Parathyroid adenoma (tissue), 2 donors: ENCODE measurements around the gene PROKR2.

Source experiments
- H2AFZ ChIP-seq: fragments of 300-600 bp; sonication (generic); one replicate; pipeline ENCODE4 v1.7.0; 2017; ENCODE audit warnings: antibody characterized with exemption, mild to moderate bottlenecking
- H3K27ac ChIP-seq: fragments of 300-600 bp; sonication (generic); one replicate; pipeline ENCODE4 v1.7.0; 2017
- H3K27me3 ChIP-seq: fragments of 300-600 bp; sonication (generic); one replicate; pipeline ENCODE4 v1.7.0; 2017; ENCODE audit warnings: low read length; ENCODE audit not compliant: control insufficient read depth, insufficient read depth
- H3K36me3 ChIP-seq: fragments of 300-600 bp; sonication (generic); one replicate; pipeline ENCODE4 v1.7.0; 2017; ENCODE audit warnings: low read length; ENCODE audit not compliant: control insufficient read depth, insufficient read depth
- H3K4me1 ChIP-seq: fragments of 300-600 bp; sonication (generic); one replicate; pipeline ENCODE4 v1.7.0; 2017; ENCODE audit warnings: control low read depth
- H3K4me2 ChIP-seq: fragments of 300-600 bp; sonication (generic); one replicate; pipeline ENCODE4 v1.7.0; 2017; ENCODE audit warnings: low read length
- H3K4me3 ChIP-seq: fragments of 300-600 bp; sonication (generic); one replicate; pipeline ENCODE4 v1.7.0; 2017; ENCODE audit warnings: low read depth, low read length
- H3K79me2 ChIP-seq: fragments of 300-600 bp; sonication (generic); one replicate; pipeline ENCODE4 v1.7.0; 2017; ENCODE audit warnings: control low read depth
- H3K9ac ChIP-seq: fragments of 300-600 bp; sonication (generic); one replicate; pipeline ENCODE4 v1.7.0; 2017; ENCODE audit warnings: mild to moderate bottlenecking
- H3K9me3 ChIP-seq: fragments of 300-600 bp; sonication (generic); one replicate; pipeline ENCODE4 v1.7.0; 2017; ENCODE audit warnings: low read length; ENCODE audit not compliant: control insufficient read depth
- CTCF ChIP-seq: fragments of 300-600 bp; sonication (generic); IDR thresholded peaks from one replicate; pipeline ENCODE4 v1.7.0; 2017; ENCODE audit warnings: antibody characterized with exemption, mild to moderate bottlenecking
- donor health status: primary hyperparathyroidism.

Gene PROKR2

DNA sequence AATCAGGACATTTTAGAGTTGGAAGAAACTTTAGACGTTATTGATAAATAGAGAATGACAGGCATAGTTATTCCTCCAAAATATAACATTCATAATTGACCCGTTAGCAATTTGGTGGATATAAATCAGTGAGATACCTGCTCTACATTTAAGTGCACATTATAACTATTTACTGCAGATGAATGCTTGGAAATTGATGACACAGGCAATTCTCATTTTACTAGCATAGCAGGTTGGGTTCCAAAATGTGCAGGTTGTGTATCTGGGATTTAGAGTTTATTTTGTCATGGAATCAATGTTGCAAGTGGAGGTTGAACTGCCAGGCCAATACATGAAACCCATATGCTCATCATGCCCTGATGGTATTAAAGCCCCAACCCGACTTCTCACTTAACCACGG is 44.4 kb upstream of the PROKR2 start:
- Histone ChIP-seq H2AFZ (no peak overlapping the region), H3K4me3 (no peak overlapping the region), H3K4me1 (no peaks in the 10 kb centered on the region), H3K36me3 (no peaks in the 10 kb centered on the region), H3K4me2 (no peak overlapping the region), H3K9ac (no peak overlapping the region), H3K27me3 (no peaks in the 10 kb centered on the region), H3K79me2 (no peaks in the 10 kb centered on the region), H3K9me3 (peaks cover 6% of the 10 kb centered on the region), H3K27ac (no peak overlapping the region)
- no peak for TF ChIP-seq CTCF

GRCh38 chr20:5357946-5358345 is 41.2 kb upstream of the PROKR2 start:
- no peak overlapping the region for H3K4me3 ChIP-seq
- TF ChIP-seq CTCF, result no peak

DNA sequence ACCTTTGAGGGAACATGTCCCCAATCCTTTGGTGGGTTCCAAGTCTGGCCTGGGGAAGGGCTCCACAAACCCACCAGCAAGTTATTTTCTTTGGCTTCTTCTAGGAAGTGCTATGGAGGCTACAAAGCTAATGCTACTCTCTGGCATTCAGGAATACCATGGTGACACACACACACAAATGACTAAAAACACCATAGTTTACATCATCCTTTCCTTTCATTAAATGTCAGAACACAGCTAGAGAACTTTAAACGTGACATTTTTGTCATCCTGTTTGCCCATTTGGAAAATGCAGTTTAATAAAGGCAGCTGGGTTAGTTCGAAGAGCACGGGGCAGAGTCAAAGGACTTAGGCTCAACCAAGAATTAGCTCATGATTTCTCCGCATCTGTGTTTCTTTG is 40.2 kb upstream of the PROKR2 start:
- H3K79me2 ChIP-seq, result no peaks in the 10 kb centered on the region
- H3K9me3 ChIP-seq, result no peaks in the 10 kb centered on the region
- H3K27me3 ChIP-seq, result no peaks in the 10 kb centered on the region
- no peaks in the 10 kb centered on the region for H3K36me3 ChIP-seq
- H3K27ac ChIP-seq, result no peak overlapping the region
- no peaks in the 10 kb centered on the region for H3K4me1 ChIP-seq
- H3K9ac ChIP-seq, result no peak overlapping the region
- H2AFZ ChIP-seq, result no peak overlapping the region
- no peak overlapping the region for H3K4me2 ChIP-seq
- no peak overlapping the region for H3K4me3 ChIP-seq
- no peak for TF ChIP-seq CTCF

More at GRCh38 chr20:5357946-5358345, 41.2 kb upstream of the PROKR2 start:
- Histone ChIP-seq H3K27me3 (no peaks in the 10 kb centered on the region), H3K36me3 (no peaks in the 10 kb centered on the region), H3K79me2 (no peaks in the 10 kb centered on the region), H3K27ac (no peak overlapping the region), H3K4me2 (no peak overlapping the region), H3K9me3 (no peaks in the 10 kb centered on the region), H2AFZ (no peak overlapping the region), H3K9ac (no peak overlapping the region), H3K4me1 (no peaks in the 10 kb centered on the region)

DNA sequence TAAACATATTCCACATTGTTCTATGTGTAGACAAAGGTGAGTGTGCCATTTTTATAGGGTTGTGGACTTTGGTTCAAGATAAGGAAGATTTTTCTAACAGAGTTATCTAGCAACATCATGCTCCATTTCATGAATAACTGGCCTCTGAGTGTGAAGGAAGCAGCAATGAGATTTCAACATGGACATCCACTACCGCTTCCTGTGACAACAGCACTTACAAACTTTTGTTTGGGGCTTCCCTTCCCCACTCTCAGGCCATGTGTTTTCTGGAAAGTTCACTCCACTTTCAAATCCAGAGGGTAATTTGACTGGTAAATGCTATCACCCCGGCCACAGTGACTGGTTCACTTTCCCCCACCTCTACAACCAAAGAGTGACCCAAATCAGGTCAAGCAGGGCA is 38.1 kb upstream of the PROKR2 start:
- Histone ChIP-seq H3K4me3 (no peak overlapping the region), H3K79me2 (no peaks in the 10 kb centered on the region), H3K36me3 (no peaks in the 10 kb centered on the region), H3K4me2 (no peak overlapping the region), H3K9ac (no peak overlapping the region), H3K27me3 (no peaks in the 10 kb centered on the region), H2AFZ (no peak overlapping the region), H3K4me1 (no peaks in the 10 kb centered on the region), H3K9me3 (no peaks in the 10 kb centered on the region), H3K27ac (no peak overlapping the region)
- TF ChIP-seq CTCF, result no peak

DNA sequence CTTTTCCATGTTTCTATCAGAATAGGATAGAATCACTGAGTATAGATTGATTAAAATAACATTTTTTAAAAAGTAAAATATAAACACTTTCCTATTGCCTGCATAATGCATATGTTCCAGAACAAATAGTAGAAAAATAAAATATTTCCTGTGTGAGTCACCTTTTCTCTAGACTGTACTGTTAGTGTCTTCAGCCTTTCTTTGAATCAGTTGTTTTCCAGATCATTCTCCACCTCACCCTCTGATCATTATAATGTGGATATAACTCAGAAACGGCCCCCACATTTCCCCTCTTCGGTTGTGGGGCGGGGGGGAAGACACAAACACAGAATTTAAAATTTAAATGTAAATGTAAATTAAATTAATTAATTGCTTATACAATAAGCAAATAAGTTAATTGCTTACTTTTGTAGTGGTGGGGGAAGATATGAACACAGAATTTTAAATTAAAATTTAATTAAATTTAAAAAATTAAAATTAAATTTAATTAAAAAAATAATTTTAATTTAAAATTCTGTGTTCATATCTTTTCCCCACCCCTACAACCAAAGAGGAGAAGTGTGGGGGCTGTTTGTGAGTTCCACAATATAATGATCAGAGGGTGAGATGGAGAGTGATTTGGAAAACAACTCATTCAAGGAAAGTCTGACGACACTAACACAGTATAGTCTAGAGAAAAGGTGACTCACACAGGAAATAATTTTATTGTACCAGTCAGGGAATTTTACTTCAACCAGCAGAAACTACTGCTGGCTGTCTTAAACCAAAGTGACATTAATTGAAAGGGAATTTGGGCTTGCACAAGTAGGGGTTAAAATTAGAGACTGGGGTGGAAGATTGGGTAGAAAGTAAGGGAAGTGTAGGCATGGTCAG is 37.1 kb upstream of the PROKR2 start:
- TF ChIP-seq CTCF, result no peak
- Histone ChIP-seq H3K9me3 (no peaks in the 10 kb centered on the region), H2AFZ (no peak overlapping the region)

More for the DNA sequence above, 37.1 kb upstream of the PROKR2 start:
- H3K4me2 ChIP-seq, result no peak overlapping the region
- no peaks in the 10 kb centered on the region for H3K36me3 ChIP-seq
- no peaks in the 10 kb centered on the region for H3K27me3 ChIP-seq
- H3K4me1 ChIP-seq, result no peaks in the 10 kb centered on the region
- H3K79me2 ChIP-seq, result no peaks in the 10 kb centered on the region
- no peak overlapping the region for H3K9ac ChIP-seq
- no peak overlapping the region for H3K27ac ChIP-seq
- no peak overlapping the region for H3K4me3 ChIP-seq
